PFSK-1 (cell line): ENCODE results near the gene TRIM46.

Experiments
- FOXP2 ChIP-seq: optimal IDR thresholded peaks from 2 replicates; pipeline ENCODE3; 2011; ENCODE audit warnings: borderline replicate concordance, control low read depth, inconsistent platforms; ENCODE audit not compliant: insufficient read depth; ENCODE audit errors: extremely low read length, extremely low read depth
- POLR2AphosphoS5 ChIP-seq: IDR thresholded peaks from 2 replicates; pipeline ENCODE4 v1.6.1; 2012; ENCODE audit warnings: low read depth, mild to moderate bottlenecking, control low read depth, low read length, moderate library complexity
- REST ChIP-seq, 2 experiments: IDR thresholded peaks; 2 replicates each; pipeline versions ENCODE4 v1.6.1 to v1.8.0; 2011 to 2012; ENCODE audit warnings: low read depth in 2 of 2, low read length in 2 of 2, control low read depth in 1 of 2, inconsistent platforms in 1 of 2, mild to moderate bottlenecking in 1 of 2, moderate library complexity in 1 of 2; ENCODE audit not compliant: insufficient read depth in 1 of 2
- SIN3A ChIP-seq: IDR thresholded peaks from 2 replicates; pipeline ENCODE4 v1.6.1; 2012; ENCODE audit warnings: mild to moderate bottlenecking, low read length, moderate library complexity, borderline replicate concordance; ENCODE audit not compliant: insufficient read depth
- TAF1 ChIP-seq: IDR thresholded peaks from 2 replicates; pipeline ENCODE4 v1.6.1; 2012; ENCODE audit warnings: low read length, control low read depth, borderline replicate concordance; ENCODE audit not compliant: insufficient read depth

TRIM46 gene

GRCh38 chr1:155166051-155166470 lies 7.6 kb upstream of the TRIM46 start:
- TF ChIP-seq FOXP2: no peak
- TF ChIP-seq POLR2AphosphoS5: no peak
- no peak for TF ChIP-seq TAF1
- no peak for TF ChIP-seq SIN3A
- no peak for TF ChIP-seq REST (IDR thresholded peaks at IDR 0.05; ENCODE audit: insufficient read depth in 1 of 2, low read depth in 2 of 2, low read length in 2 of 2)

- TF ChIP-seq SIN3A (no peak), FOXP2 (no peak), POLR2AphosphoS5 (no peak), TAF1 (no peak), REST (IDR thresholded peaks at IDR 0.05; ENCODE audit: insufficient read depth in 1 of 2, low read depth in 2 of 2, low read length in 2 of 2) (no peak)
These were observed 7.0 kb upstream of the TRIM46 start for GRCh38 chr1:155166471-155167165.

GRCh38 chr1:155167166-155168104 lies 6.2 kb upstream of the TRIM46 start:
- TF ChIP-seq POLR2AphosphoS5 (no peak; the same call in 1 of the 2 replicates), TAF1 (no peak), FOXP2 (no peak), REST (IDR thresholded peaks at IDR 0.05; ENCODE audit: insufficient read depth in 1 of 2, low read depth in 2 of 2, low read length in 2 of 2) (no peak), SIN3A (no peak)

- no peak for TF ChIP-seq TAF1
- no peak for TF ChIP-seq SIN3A
- no peak for TF ChIP-seq REST (IDR thresholded peaks at IDR 0.05; ENCODE audit: insufficient read depth in 1 of 2, low read depth in 2 of 2, low read length in 2 of 2)
- no peak for TF ChIP-seq FOXP2
- no peak for TF ChIP-seq POLR2AphosphoS5
These were observed 5.0 kb upstream of the TRIM46 start for GRCh38 chr1:155168456-155169210.
